ENCODE measurements around the gene TRAF7. TPM values are rescaled to one million over a fixed set of nuclear protein-coding genes. Genes with fewer than 3 reads are reported as not detected.

Gene TRAF7
- total RNA-seq, 2 experiments from 2014 or later: 53.6 to 82.3 TPM

GRCh38 chr16:2226245-2226793 lies 70.7 kb downstream of the TRAF7 start:
- H3K9me3 ChIP-seq (ENCODE audit: low read length): no peaks in the 10 kb centered on the region
- peaks cover 10% of the 10 kb centered on the region for H3K4me1 ChIP-seq (ENCODE audit: insufficient read depth, low read length, poor library complexity, severe bottlenecking)
- no peak overlapping the region for H3K4me2 ChIP-seq (ENCODE audit: low read length)
- H3K36me3 ChIP-seq (ENCODE audit: insufficient read depth, low read length): peaks cover 41% of the 10 kb centered on the region
- 0 out of 2 replicates have a peak, but pooled peaks cover 3% of the 10 kb centered on the region for H4K20me1 ChIP-seq (ENCODE audit: insufficient read depth, low read length)
- TF ChIP-seq CTCF (conservative IDR thresholded peaks at IDR 0.05; ENCODE audit: low read length) (no peak), EZH2phosphoT487 (IDR thresholded peaks at IDR 0.05; ENCODE audit: borderline replicate concordance, low read depth, low read length) (no peak)
- BruUV-seq (replicated peaks): no TSS peak
- intact Hi-C loops (cut with micrococcal nuclease; ENCODE audit: unreplicated experiment): no loop called here
- peaks cover 32% of the 10 kb centered on the region for H3K79me2 ChIP-seq (ENCODE audit: insufficient read depth, low read depth, low read length)
- H2AFZ ChIP-seq (ENCODE audit: low read length): no peak overlapping the region
- H3K4me3 ChIP-seq (ENCODE audit: low read depth, low read length, poor library complexity, severe bottlenecking): no peak overlapping the region
- no peak overlapping the region for H3K27ac ChIP-seq (ENCODE audit: low read depth, low read length, poor library complexity, severe bottlenecking)
- DNase-seq (ENCODE audit: low spot score): no peak
- CTCF ChIA-PET (ENCODE audit: unreplicated experiment): interaction anchor here (0.5 kb wide), 1 partner anchor 294 kb away, joined by 4 read pairs; no protein-coding TSS in a partner anchor
- POLR2A ChIA-PET: no interaction called here
- no peaks in the 10 kb centered on the region for H3K9me2 ChIP-seq (ENCODE audit: insufficient read depth, low read length)

GRCh38 chr16:2226918-2227317 lies 71.3 kb downstream of the TRAF7 start:
- Histone ChIP-seq H4K20me1 (ENCODE audit: insufficient read depth, low read length) (0 out of 2 replicates have a peak, but pooled peaks cover 3% of the 10 kb centered on the region), H3K4me2 (ENCODE audit: low read length) (no peak overlapping the region), H3K79me2 (ENCODE audit: insufficient read depth, low read depth, low read length) (peaks cover 32% of the 10 kb centered on the region), H2AFZ (ENCODE audit: low read length) (no peak overlapping the region), H3K4me1 (ENCODE audit: insufficient read depth, low read length, poor library complexity, severe bottlenecking) (peaks cover 10% of the 10 kb centered on the region), H3K4me3 (ENCODE audit: low read depth, low read length, poor library complexity, severe bottlenecking) (no peak overlapping the region), H3K9me3 (ENCODE audit: low read length) (no peaks in the 10 kb centered on the region), H3K36me3 (ENCODE audit: insufficient read depth, low read length) (peaks cover 41% of the 10 kb centered on the region), H3K9me2 (ENCODE audit: insufficient read depth, low read length) (no peaks in the 10 kb centered on the region), H3K27ac (ENCODE audit: low read depth, low read length, poor library complexity, severe bottlenecking) (no peak overlapping the region)
- CTCF ChIA-PET (ENCODE audit: unreplicated experiment): interaction anchor here (0.5 kb wide), 1 partner anchor 293 kb away, joined by 4 read pairs; no protein-coding TSS in a partner anchor
- POLR2A ChIA-PET: no interaction called here
- no peak for TF ChIP-seq EZH2phosphoT487 (IDR thresholded peaks at IDR 0.05; ENCODE audit: borderline replicate concordance, low read depth, low read length)
- no peak for TF ChIP-seq CTCF (conservative IDR thresholded peaks at IDR 0.05; ENCODE audit: low read length)
- no peak for DNase-seq (ENCODE audit: low spot score)
- intact Hi-C loops (cut with micrococcal nuclease; ENCODE audit: unreplicated experiment): no loop called here
- no TSS peak for BruUV-seq (replicated peaks)

Small RNA genes within 50 kb of the gene (microRNA-seq; reads per million reads assigned to microRNA genes)
- gene MIR3180-5 (ENCODE audit: borderline replicate concordance) (not detected), gene MIR4516 (ENCODE audit: borderline replicate concordance) (2.3 reads per million), gene MIR6511B1 (ENCODE audit: borderline replicate concordance) (not detected)

Small RNA genes within 50 kb of the gene (small RNA-seq; reads per million reads assigned to genes)
- not detected for gene MIR3180-5
- gene MIR4516: not detected
- not detected for gene RF00019
- gene SNORD60: not detected

Other genes with a start within 250 kb of the TRAF7 start
- not detected in 2 replicates for gene HS3ST6, start 237.4 kb upstream of the TRAF7 start, total RNA-seq (2014; rRNA removed; shearing (Covaris generic))
- not detected in 2 replicates for gene HS3ST6, start 237.4 kb upstream of the TRAF7 start, total RNA-seq (2022)
- gene MSRB1, start 212.6 kb upstream of the TRAF7 start, total RNA-seq (2014; rRNA removed; shearing (Covaris generic)): 5.2 and 9.0 TPM in 2 replicates
- 17.6 and 18.0 TPM in 2 replicates for gene MSRB1, start 212.6 kb upstream of the TRAF7 start, total RNA-seq (2022)
- 0.35 TPM in 1 of 2 replicates, not detected in the other for gene RPL3L, start 201.1 kb upstream of the TRAF7 start, total RNA-seq (2014; rRNA removed; shearing (Covaris generic))
- gene RPL3L, start 201.1 kb upstream of the TRAF7 start, total RNA-seq (2022): 0.63 and 0.72 TPM in 2 replicates
- 240 and 317 TPM in 2 replicates for gene NDUFB10, start 196.2 kb upstream of the TRAF7 start, total RNA-seq (2014; rRNA removed; shearing (Covaris generic))
- 180 and 201 TPM in 2 replicates for gene NDUFB10, start 196.2 kb upstream of the TRAF7 start, total RNA-seq (2022)
- gene RPS2, start 191.0 kb upstream of the TRAF7 start, total RNA-seq (2014; rRNA removed; shearing (Covaris generic)): 2,266 and 2,461 TPM in 2 replicates
- gene RPS2, start 191.0 kb upstream of the TRAF7 start, total RNA-seq (2022): 3,120 and 3,140 TPM in 2 replicates
- gene RNF151, start 188.9 kb upstream of the TRAF7 start, total RNA-seq (2014; rRNA removed; shearing (Covaris generic)): not detected in 2 replicates
- gene RNF151, start 188.9 kb upstream of the TRAF7 start, total RNA-seq (2022): not detected in 2 replicates
- 58.5 and 67.2 TPM in 2 replicates for gene TBL3, start 183.7 kb upstream of the TRAF7 start, total RNA-seq (2014; rRNA removed; shearing (Covaris generic))
- 44.3 and 49.9 TPM in 2 replicates for gene TBL3, start 183.7 kb upstream of the TRAF7 start, total RNA-seq (2022)
- 0.22 and 2.1 TPM in 2 replicates for gene NOXO1, start 174.3 kb upstream of the TRAF7 start, total RNA-seq (2014; rRNA removed; shearing (Covaris generic))
- gene NOXO1, start 174.3 kb upstream of the TRAF7 start, total RNA-seq (2022): 0.30 and 0.59 TPM in 2 replicates
- gene GFER, start 171.6 kb upstream of the TRAF7 start, total RNA-seq (2014; rRNA removed; shearing (Covaris generic)): 25.1 and 32.3 TPM in 2 replicates
- gene GFER, start 171.6 kb upstream of the TRAF7 start, total RNA-seq (2022): 31.1 and 40.2 TPM in 2 replicates
- 9.0 and 11.1 TPM in 2 replicates for gene SYNGR3, start 165.8 kb upstream of the TRAF7 start, total RNA-seq (2014; rRNA removed; shearing (Covaris generic))
- 10.3 and 12.0 TPM in 2 replicates for gene SYNGR3, start 165.8 kb upstream of the TRAF7 start, total RNA-seq (2022)
- 26.3 and 37.2 TPM in 2 replicates for gene ZNF598, start 146.0 kb upstream of the TRAF7 start, total RNA-seq (2014; rRNA removed; shearing (Covaris generic))
- gene ZNF598, start 146.0 kb upstream of the TRAF7 start, total RNA-seq (2022): 80.4 and 83.8 TPM in 2 replicates
- gene NPW, start 136.0 kb upstream of the TRAF7 start, total RNA-seq (2014; rRNA removed; shearing (Covaris generic)): 0.85 and 0.88 TPM in 2 replicates
- gene NPW, start 136.0 kb upstream of the TRAF7 start, total RNA-seq (2022): 1.3 and 3.7 TPM in 2 replicates
- not detected in 2 replicates for gene NHERF2, start 128.9 kb upstream of the TRAF7 start, total RNA-seq (2014; rRNA removed; shearing (Covaris generic))
- 0.27 and 0.31 TPM in 2 replicates for gene NHERF2, start 128.9 kb upstream of the TRAF7 start, total RNA-seq (2022)
- 50.9 and 56.2 TPM in 2 replicates for gene NTHL1, start 107.9 kb upstream of the TRAF7 start, total RNA-seq (2014; rRNA removed; shearing (Covaris generic))
- gene NTHL1, start 107.9 kb upstream of the TRAF7 start, total RNA-seq (2022): 44.6 and 51.5 TPM in 2 replicates
- 42.8 and 57.2 TPM in 2 replicates for gene TSC2, start 107.8 kb upstream of the TRAF7 start, total RNA-seq (2014; rRNA removed; shearing (Covaris generic))
- gene TSC2, start 107.8 kb upstream of the TRAF7 start, total RNA-seq (2022): 152 and 160 TPM in 2 replicates
- gene PKD1, start 19.9 kb upstream of the TRAF7 start, total RNA-seq (2014; rRNA removed; shearing (Covaris generic)): 76.5 and 87.4 TPM in 2 replicates
- 112 and 129 TPM in 2 replicates for gene PKD1, start 19.9 kb upstream of the TRAF7 start, total RNA-seq (2022)
- 3.1 and 5.0 TPM in 2 replicates for gene RAB26, start 7.2 kb upstream of the TRAF7 start, total RNA-seq (2014; rRNA removed; shearing (Covaris generic))
- gene RAB26, start 7.2 kb upstream of the TRAF7 start, total RNA-seq (2022): 7.9 and 9.5 TPM in 2 replicates
- 0.09 TPM in 1 of 2 replicates, not detected in the other for gene CASKIN1, start 40.8 kb downstream of the TRAF7 start, total RNA-seq (2014; rRNA removed; shearing (Covaris generic))
- 0.06 and 0.13 TPM in 2 replicates for gene CASKIN1, start 40.8 kb downstream of the TRAF7 start, total RNA-seq (2022)
- 57.1 and 65.4 TPM in 2 replicates for gene MLST8, start 49.7 kb downstream of the TRAF7 start, total RNA-seq (2014; rRNA removed; shearing (Covaris generic))
- gene MLST8, start 49.7 kb downstream of the TRAF7 start, total RNA-seq (2022): 68.6 and 71.3 TPM in 2 replicates
- gene BRICD5, start 55.1 kb downstream of the TRAF7 start, total RNA-seq (2014; rRNA removed; shearing (Covaris generic)): 15.8 and 30.4 TPM in 2 replicates
- gene BRICD5, start 55.1 kb downstream of the TRAF7 start, total RNA-seq (2022): 31.7 and 36.6 TPM in 2 replicates
- gene PGP, start 59.1 kb downstream of the TRAF7 start, total RNA-seq (2014; rRNA removed; shearing (Covaris generic)): 44.2 TPM in 2 replicates
- 37.0 and 37.9 TPM in 2 replicates for gene PGP, start 59.1 kb downstream of the TRAF7 start, total RNA-seq (2022)
- gene E4F1, start 67.8 kb downstream of the TRAF7 start, total RNA-seq (2014; rRNA removed; shearing (Covaris generic)): 43.1 and 59.6 TPM in 2 replicates
- gene E4F1, start 67.8 kb downstream of the TRAF7 start, total RNA-seq (2022): 35.3 and 42.3 TPM in 2 replicates
- 6.6 and 6.9 TPM in 2 replicates for gene DNASE1L2, start 80.7 kb downstream of the TRAF7 start, total RNA-seq (2014; rRNA removed; shearing (Covaris generic))
- 8.4 and 9.8 TPM in 2 replicates for gene DNASE1L2, start 80.7 kb downstream of the TRAF7 start, total RNA-seq (2022)
- 66.6 and 80.0 TPM in 2 replicates for gene ECI1, start 95.8 kb downstream of the TRAF7 start, total RNA-seq (2014; rRNA removed; shearing (Covaris generic))
- gene ECI1, start 95.8 kb downstream of the TRAF7 start, total RNA-seq (2022): 74.5 and 87.5 TPM in 2 replicates
- 211 and 225 TPM in 2 replicates for gene RNPS1, start 112.3 kb downstream of the TRAF7 start, total RNA-seq (2014; rRNA removed; shearing (Covaris generic))
- 323 and 339 TPM in 2 replicates for gene RNPS1, start 112.3 kb downstream of the TRAF7 start, total RNA-seq (2022)
- not detected in 2 replicates for gene ABCA3, start 184.9 kb downstream of the TRAF7 start, total RNA-seq (2014; rRNA removed; shearing (Covaris generic))
- 0.23 TPM in 1 of 2 replicates, not detected in the other for gene ABCA3, start 184.9 kb downstream of the TRAF7 start, total RNA-seq (2022)